Heart right ventricle (tissue), 16 donors: ENCODE data around the gene PRR18. TPM values are rescaled to one million over a fixed set of nuclear protein-coding genes. Genes with fewer than 3 reads are reported as not detected.
A peak's percentile ranks its signal among the peaks of the same experiment; 100 is the strongest.

ENCODE experiments used
- ATAC-seq, 8 donors: fragments of 200-7000 bp; cut with Tn5 transposase; one replicate each; pipeline ENCODE4 v1.9.1; 2020; ENCODE audit warnings: mild to moderate bottlenecking in 8 of 8, moderate library complexity in 8 of 8, moderate number of reproducible peaks in 1 of 8
- DNase-seq, 2 donors: peaks; one replicate each; pipeline ENCODE4 v3.0.0-alpha.2; 2020
- H3K27ac ChIP-seq, 10 donors: fragments of 200-600 bp; sonication (generic) in 2 of 10; one replicate each; pipeline versions ENCODE4 v1.5.0 to v1.8.0; 2020 to 2022; ENCODE audit warnings: mild to moderate bottlenecking in 3 of 10
- H3K27me3 ChIP-seq, 7 donors: fragments of 200-600 bp; one replicate each; pipeline ENCODE4 v1.8.0; 2021 to 2022; ENCODE audit warnings: mild to moderate bottlenecking in 2 of 7
- H3K36me3 ChIP-seq, 9 donors: fragments of 200-600 bp; sonication (generic) in 1 of 9; one replicate each; pipeline versions ENCODE4 v1.5.0 to v1.8.0; 2020 to 2022; ENCODE audit warnings: mild to moderate bottlenecking in 2 of 9
- H3K4me1 ChIP-seq, 9 donors: fragments of 200-600 bp; sonication (generic) in 1 of 9; one replicate each; pipeline versions ENCODE4 v1.5.0 to v1.8.0; 2020 to 2022; ENCODE audit warnings: mild to moderate bottlenecking in 4 of 9
- H3K4me3 ChIP-seq, 10 donors: fragments of 200-600 bp; sonication (generic) in 2 of 10; one replicate each; pipeline versions ENCODE4 v1.5.0 to v1.8.0; 2020 to 2022; ENCODE audit warnings: mild to moderate bottlenecking in 7 of 10, moderate library complexity in 2 of 10
- H3K9me3 ChIP-seq, 11 donors: fragments of 200-600 bp in 10 of 11; sonication (generic) in 2 of 11; one replicate each; pipeline versions ENCODE4 v1.5.0 to v1.8.0; 2013 to 2022; ENCODE audit warnings: mild to moderate bottlenecking in 2 of 11, control low read depth in 1 of 11, moderate library complexity in 1 of 11
- WGBS, 2 donors: extraction: QIAGEN DNeasy Blood & Tissue Kit; methylation state at CpG; one replicate each; pipeline ENCODE4 v1.1.7; 2013; ENCODE audit warnings: inconsistent platforms in 1 of 2; 5-methylcytosine and 5-hydroxymethylcytosine counted together
- intact Hi-C, 10 donors: fragments of 100-400 bp; cut with DNase I; formaldehyde crosslinking; loops; one replicate each; pipeline versions ENCODE4 v1.11.1 to v1.14.2; 2022
- polyA plus RNA-seq, 2 donors: library from polyadenylated mRNA; stranded (reverse); fragments of 200-250 nt; gene quantifications; one replicate each; pipeline ENCODE4 v1.2.3, GENCODE V29; 2013
- total RNA-seq, 10 donors: library from RNA; stranded (reverse); fragmentation: NEBNext Ultra II Directional in 3 of 10; extraction: Animal tissue kit (Norgen Biotek cat#: 25700) in 3 of 10; gene quantifications; one replicate each; pipeline versions ENCODE4 v1.2.1 to v1.2.4, GENCODE V29; 2021 to 2023
- TF ChIP-seq, protein P1 (sequence below), 9 donors: fragments of 200-600 bp; sonication (generic) in 2 of 9; IDR thresholded peaks; one replicate each; pipeline versions ENCODE4 v1.5.0 to v1.8.0; 2021 to 2022; ENCODE audit warnings: antibody characterized with exemption in 9 of 9, mild to moderate bottlenecking in 5 of 9, moderate library complexity in 1 of 9
- donor health status: Arrhythmogenic right ventricular cardiomyopathy.
- donor health status: ischemic (EF 13 %, LVEDD 7.1; RV severe dilation, severe dysfunction).
- donor health status: healthy with polysubstance abuse.
- donor health status: DM: no; HTN: yes; CAD: no.
- donor health status: DM: no; HTN: no; CAD: no.
- donor health status: ischemic (EF 25% LVEDD 6.9; RV normal size, moderate dysfunction).
- donor health status: ischemic (EF 25% LVEDD 5.7; RV mildly dilated, moderate dysfunction).
- donor health status: healthy.
- donor health status: DM: yes; HTN: yes; CAD: no.
- donor health status: Ischemic cardiomyopathy.
- donor health status: ischemic (EF 35%, LVEDD 5.7; RV mildly dilated, moderate dysfunction).
- donor health status: nonischemic (EF 11% LVEDD 7.7; RV severe dilation, severe dysfunction).
- donor health status: DM: yes; HTN: yes; CAD: no.
- donor health status: PGD.
- donor health status: ischemic (EF 29% LVEDD 5.4; RV normal size, mild dysfunction).
- donor health status: nonischemic (EF 23%, LVEDD 6.1; RV moderate dilation, normal function).

Gene PRR18
- total and polyA plus RNA-seq, 12 donors: 0.03 to 0.20 (median 0.11) TPM; not detected in 7

- peaks cover 0 to 39% (median 8%) of the 10 kb centered on the region in 9 donors for H3K36me3 ChIP-seq
- no peaks in the 10 kb centered on the region for H3K9me3 ChIP-seq
- intact Hi-C loops: loop anchor here in 1 of 10 donors (5.0 kb wide), 1 partner anchor 48 kb away; no protein-coding TSS in a partner anchor
- peaks cover 11 to 68% (median 46%) of the 10 kb centered on the region in 9 donors for H3K4me1 ChIP-seq
- no peaks in the 10 kb centered on the region for H3K27me3 ChIP-seq
- TF ChIP-seq, protein P1, sequence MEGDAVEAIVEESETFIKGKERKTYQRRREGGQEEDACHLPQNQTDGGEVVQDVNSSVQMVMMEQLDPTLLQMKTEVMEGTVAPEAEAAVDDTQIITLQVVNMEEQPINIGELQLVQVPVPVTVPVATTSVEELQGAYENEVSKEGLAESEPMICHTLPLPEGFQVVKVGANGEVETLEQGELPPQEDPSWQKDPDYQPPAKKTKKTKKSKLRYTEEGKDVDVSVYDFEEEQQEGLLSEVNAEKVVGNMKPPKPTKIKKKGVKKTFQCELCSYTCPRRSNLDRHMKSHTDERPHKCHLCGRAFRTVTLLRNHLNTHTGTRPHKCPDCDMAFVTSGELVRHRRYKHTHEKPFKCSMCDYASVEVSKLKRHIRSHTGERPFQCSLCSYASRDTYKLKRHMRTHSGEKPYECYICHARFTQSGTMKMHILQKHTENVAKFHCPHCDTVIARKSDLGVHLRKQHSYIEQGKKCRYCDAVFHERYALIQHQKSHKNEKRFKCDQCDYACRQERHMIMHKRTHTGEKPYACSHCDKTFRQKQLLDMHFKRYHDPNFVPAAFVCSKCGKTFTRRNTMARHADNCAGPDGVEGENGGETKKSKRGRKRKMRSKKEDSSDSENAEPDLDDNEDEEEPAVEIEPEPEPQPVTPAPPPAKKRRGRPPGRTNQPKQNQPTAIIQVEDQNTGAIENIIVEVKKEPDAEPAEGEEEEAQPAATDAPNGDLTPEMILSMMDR (IDR thresholded peaks at IDR 0.05): no peak
- DNase-seq (no peak), ATAC-seq (no peak)
- WGBS, 2 donors: 95 to 99% methylated on average over 9 of the region's 9 CpGs
- H3K27ac ChIP-seq: no peak overlapping the region
- no peak overlapping the region for H3K4me3 ChIP-seq
Observed at GRCh38 chr6:166338854-166339253, 30.7 kb upstream of the PRR18 start.

DNA sequence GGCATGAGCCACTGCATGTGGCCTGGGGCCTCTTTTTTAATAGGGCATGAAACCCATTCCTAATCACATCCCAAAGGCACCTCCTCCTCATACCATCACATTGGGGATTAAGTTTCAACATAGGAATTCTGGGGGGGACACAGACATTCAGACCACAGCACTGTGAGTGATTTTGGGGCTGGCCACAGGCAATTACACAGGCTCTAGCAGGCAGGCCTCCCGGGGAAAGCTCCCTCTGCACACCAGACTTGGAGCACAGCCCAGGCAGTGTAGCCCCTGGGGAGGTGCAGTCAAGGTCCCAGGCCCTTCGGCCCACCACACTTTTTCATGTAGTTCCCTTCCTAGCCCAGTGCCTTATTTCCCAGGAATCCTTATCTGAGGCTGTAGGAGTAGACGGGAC lies 28.7 kb upstream of the PRR18 start:
- Histone ChIP-seq H3K36me3 (peaks cover 0 to 42% (median 8%) of the 10 kb centered on the region in 9 donors), H3K27ac (no peak overlapping the region), H3K9me3 (no peaks in the 10 kb centered on the region), H3K27me3 (no peaks in the 10 kb centered on the region), H3K4me1 (peaks cover 13 to 70% (median 40%) of the 10 kb centered on the region in 9 donors), H3K4me3 (no peak overlapping the region)
- 62 to 69% methylated on average over 3 of the region's 3 CpGs for WGBS, 2 donors
- intact Hi-C loops: loop anchor here in 1 of 10 donors (5.0 kb wide), 1 partner anchor 50 kb away; no protein-coding TSS in a partner anchor
- DNase-seq (peak in 1 of 2 donors; percentile 42), ATAC-seq (peak in 5 of 8 donors; percentile 36 to 66 (median 42))
- TF ChIP-seq, protein P1 (IDR thresholded peaks at IDR 0.05): no peak

GRCh38 chr6:166335378-166336302 lies 27.4 kb upstream of the PRR18 start:
- TF ChIP-seq, protein P1 (IDR thresholded peaks at IDR 0.05): no peak
- 85 to 87% methylated on average over 11 of the region's 11 CpGs for WGBS, 2 donors

DNA sequence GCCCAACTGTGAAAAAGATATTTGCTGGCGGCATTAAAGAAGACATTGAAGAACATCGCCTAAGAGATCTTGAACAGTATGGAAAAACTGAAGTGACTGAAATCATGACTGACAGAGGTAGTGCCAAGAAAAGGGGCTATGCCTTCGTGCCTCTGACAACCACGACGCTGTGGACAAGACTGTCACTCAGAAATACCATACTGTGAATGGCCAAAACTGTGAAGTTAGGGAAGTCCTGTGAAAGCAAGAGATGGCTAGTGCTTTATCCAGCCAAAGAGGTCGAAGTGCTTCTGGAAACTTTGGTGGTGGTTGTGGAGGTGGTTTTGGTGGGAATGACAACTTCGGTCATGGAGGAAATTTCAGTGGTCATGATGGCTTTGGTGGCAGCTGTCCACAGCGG lies 26.7 kb upstream of the PRR18 start:
- TF ChIP-seq, protein P1 (IDR thresholded peaks at IDR 0.05): no peak
- Histone ChIP-seq H3K4me1 (peaks cover 2 to 70% (median 39%) of the 10 kb centered on the region in 9 donors), H3K27ac (no peak overlapping the region), H3K27me3 (no peaks in the 10 kb centered on the region), H3K4me3 (no peak overlapping the region), H3K36me3 (peaks cover 0 to 42% (median 8%) of the 10 kb centered on the region in 9 donors), H3K9me3 (no peaks in the 10 kb centered on the region)
- ATAC-seq (no peak), DNase-seq (no peak)
- WGBS, 2 donors: 97% methylated on average over 8 of the region's 8 CpGs
- intact Hi-C loops: loop anchor here in 1 of 10 donors (5.0 kb wide), 1 partner anchor 52 kb away; no protein-coding TSS in a partner anchor

More at GRCh38 chr6:166335378-166336302, 27.4 kb upstream of the PRR18 start:
- Histone ChIP-seq H3K9me3 (no peaks in the 10 kb centered on the region), H3K27ac (no peak overlapping the region), H3K4me3 (no peak overlapping the region), H3K27me3 (no peaks in the 10 kb centered on the region), H3K4me1 (peaks cover 9 to 70% (median 40%) of the 10 kb centered on the region in 9 donors), H3K36me3 (peaks cover 0 to 42% (median 8%) of the 10 kb centered on the region in 9 donors)
- intact Hi-C loops: loop anchor here in 1 of 10 donors (5.0 kb wide), 1 partner anchor 52 kb away; no protein-coding TSS in a partner anchor
- ATAC-seq (no peak), DNase-seq (no peak)
